IMR-90 (cell line): Measurements from ENCODE around the gene LSM12. TPM values are rescaled to one million over a fixed set of nuclear protein-coding genes. Genes with fewer than 3 reads are reported as not detected.

Experiments
- CEBPB ChIP-seq: IDR thresholded peaks from 2 replicates; pipeline ENCODE4 v1.6.1; 2012; ENCODE audit warnings: low read depth, low read length, improper control_type of control experiment
- SMC3 ChIP-seq: fragments of 150-350 bp; IDR thresholded peaks from 2 replicates; pipeline ENCODE4 v1.6.1; 2016; ENCODE audit warnings: low read depth, mild to moderate bottlenecking, antibody characterized with exemption, low read length, moderate library complexity
- polyA plus RNA-seq, 3 experiments: library from polyadenylated mRNA; depleted of rRNA; stranded (reverse); fragments of >200 nt; gene quantifications; 2 replicates each; pipeline ENCODE4 v1.2.3, GENCODE V29; 2012; ENCODE audit warnings: low replicate concordance in 1 of 3
- total RNA-seq: library from RNA; depleted of rRNA; stranded (reverse); fragments of >200 nt; gene quantifications from 2 replicates; pipeline ENCODE4 v1.2.3, GENCODE V29; 2012
- TF ChIP-seq, protein P1 (sequence below): fragments of 150-350 bp; IDR thresholded peaks from 2 replicates; pipeline ENCODE4 v1.6.1; 2016; ENCODE audit warnings: low read depth, mild to moderate bottlenecking, low read length, moderate library complexity, borderline replicate concordance

The LSM12 gene
- total and polyA plus RNA-seq, 2 of the 4 experiments (the other 2 are of a cell fraction) = 38.0 to 41.0 TPM

DNA sequence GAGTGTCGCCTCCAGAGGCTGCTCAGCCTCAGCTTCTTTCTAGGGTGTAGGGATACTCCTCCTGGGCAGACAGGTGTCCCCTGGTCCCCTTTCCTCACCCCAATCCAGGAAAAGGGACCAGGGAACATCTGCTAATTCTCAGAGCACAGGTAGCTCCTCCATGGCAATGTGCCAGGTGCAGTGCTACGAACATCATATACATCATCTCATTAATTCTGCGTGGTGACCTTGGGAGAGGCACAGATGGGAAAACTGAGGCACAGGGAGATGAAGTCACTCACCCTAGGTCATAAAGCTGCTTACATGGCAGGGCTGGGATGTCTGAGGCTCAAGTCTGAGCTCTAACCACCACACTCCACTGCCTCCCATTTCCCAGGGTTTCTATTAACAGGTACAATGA lies 45.3 kb upstream of the LSM12 start (continued):
- TF ChIP-seq SMC3 = no peak
- TF ChIP-seq, protein P1, sequence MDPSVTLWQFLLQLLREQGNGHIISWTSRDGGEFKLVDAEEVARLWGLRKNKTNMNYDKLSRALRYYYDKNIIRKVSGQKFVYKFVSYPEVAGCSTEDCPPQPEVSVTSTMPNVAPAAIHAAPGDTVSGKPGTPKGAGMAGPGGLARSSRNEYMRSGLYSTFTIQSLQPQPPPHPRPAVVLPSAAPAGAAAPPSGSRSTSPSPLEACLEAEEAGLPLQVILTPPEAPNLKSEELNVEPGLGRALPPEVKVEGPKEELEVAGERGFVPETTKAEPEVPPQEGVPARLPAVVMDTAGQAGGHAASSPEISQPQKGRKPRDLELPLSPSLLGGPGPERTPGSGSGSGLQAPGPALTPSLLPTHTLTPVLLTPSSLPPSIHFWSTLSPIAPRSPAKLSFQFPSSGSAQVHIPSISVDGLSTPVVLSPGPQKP = no peak
- TF ChIP-seq CEBPB = no peak
